Body of pancreas (tissue), 4 donors: ENCODE results near the gene COL4A2. TPM values are rescaled to one million over a fixed set of nuclear protein-coding genes. Genes with fewer than 3 reads are reported as not detected.
A peak's percentile ranks its signal among the peaks of the same experiment; 100 is the strongest.

Source experiments
- ATAC-seq: fragments of 150-250 bp; one replicate; pipeline ENCODE4 v1.9.1; 2016
- DNase-seq, 4 donors: peaks; one replicate each; pipeline ENCODE4 v3.0.0-alpha.2; 2019
- H3K27ac ChIP-seq, 4 donors: fragments of 200-600 bp; sonication (generic); 1 replicate in 3 of 4; 2 replicates in 1 of 4; pipeline versions ENCODE4 v1.5.1 to v1.6.1; 2016 to 2019; ENCODE audit warnings: mild to moderate bottlenecking in 1 of 4, mixed read lengths in 1 of 4, moderate library complexity in 1 of 4
- H3K27me3 ChIP-seq, 2 donors: fragments of 200-600 bp; sonication (generic); one replicate each; pipeline ENCODE4 v1.6.0; 2016; ENCODE audit warnings: mild to moderate bottlenecking in 1 of 2
- H3K36me3 ChIP-seq, 2 donors: fragments of 200-600 bp; sonication (generic); replicated peaks in 1 of 2; 2 replicates each; pipeline ENCODE4 v1.5.1; 2016; ENCODE audit warnings: low read depth in 2 of 2; ENCODE audit not compliant: insufficient read depth in 1 of 2
- H3K4me1 ChIP-seq: fragments of 200-600 bp; sonication (generic); one replicate; pipeline ENCODE4 v1.6.0; 2016
- H3K4me3 ChIP-seq, 2 donors: fragments of 200-600 bp; sonication (generic); 1 replicate in 1 of 2; 2 replicates in 1 of 2; pipeline ENCODE4 v1.5.1; 2016 to 2019
- H3K9me3 ChIP-seq, 3 donors: fragments of 200-600 bp; sonication (generic); 1 replicate in 2 of 3; 2 replicates in 1 of 3; pipeline ENCODE4 v1.5.1; 2016
- CTCF ChIP-seq, 7 experiments: fragments of 450-650 bp in 4 of 7; fragments of 200-600 bp in 3 of 7; sonication (generic) in 3 of 7; IDR thresholded peaks; one replicate each; pipeline ENCODE4 v1.5.1; 2016 to 2019; ENCODE audit warnings: antibody characterized with exemption in 7 of 7
- POLR2A ChIP-seq, 3 donors: fragments of 450-650 bp; IDR thresholded peaks; one replicate each; pipeline ENCODE4 v1.6.1; 2016; ENCODE audit warnings: antibody characterized with exemption in 3 of 3, mild to moderate bottlenecking in 2 of 3
- WGBS, 2 donors: methylation state at CpG; one replicate each; pipeline ENCODE4 v1.1.5; 2017; 5-methylcytosine and 5-hydroxymethylcytosine counted together
- intact Hi-C: fragments of 100-400 bp; cut with DNase I; formaldehyde crosslinking; loops from one replicate; pipeline ENCODE4 v1.15.1; 2023
- total RNA-seq, 2 donors: library from RNA; depleted of rRNA; stranded (reverse); fragments of >200 nt; gene quantifications; one replicate each; pipeline ENCODE4 v1.1.0, GENCODE V29; 2016

COL4A2 gene
- total RNA-seq, 2 donors from 2014 or later = 69.3 to 230 TPM

GRCh38 chr13:110523180-110523579 is 216.1 kb downstream of the COL4A2 start:
- H3K27ac ChIP-seq = peak overlapping the region in 1 of 4 donors; percentile 74
- DNase-seq (no peak), ATAC-seq (no peak)
- H3K27me3 ChIP-seq = no peaks in the 10 kb centered on the region
- intact Hi-C loops = no loop called here
- H3K36me3 ChIP-seq = peaks cover 0 to 11% of the 10 kb centered on the region in 2 donors
- WGBS, 2 donors = 79 to 87% methylated on average over 9 of the region's 9 CpGs
- H3K4me1 ChIP-seq = peaks cover 69% of the 10 kb centered on the region
- no peaks in the 10 kb centered on the region for H3K9me3 ChIP-seq
- H3K4me3 ChIP-seq = no peak overlapping the region
- TF ChIP-seq POLR2A (IDR thresholded peaks at IDR 0.05) = no peak
- no peak for TF ChIP-seq CTCF (IDR thresholded peaks at IDR 0.05)

- H3K27ac ChIP-seq = peak overlapping the region; percentile 62 to 90 (median 68)
- DNase-seq (no peak), ATAC-seq (no peak)
- peaks cover 0 to 11% of the 10 kb centered on the region in 2 donors for H3K36me3 ChIP-seq
- H3K4me3 ChIP-seq = no peak overlapping the region
- TF ChIP-seq CTCF (IDR thresholded peaks at IDR 0.05) (no peak), POLR2A (IDR thresholded peaks at IDR 0.05) (no peak)
- intact Hi-C loops = no loop called here
- peaks cover 77% of the 10 kb centered on the region for H3K4me1 ChIP-seq
- WGBS, 2 donors = 84 to 86% methylated on average over 8 to 16 of the region's 17 CpGs
- no peaks in the 10 kb centered on the region for H3K27me3 ChIP-seq
- no peaks in the 10 kb centered on the region for H3K9me3 ChIP-seq
These were observed 216.9 kb downstream of the COL4A2 start for GRCh38 chr13:110523838-110524540.

- ATAC-seq (peak; percentile 44), DNase-seq (peak; percentile 40 to 67 (median 56))
- H3K9me3 ChIP-seq = no peaks in the 10 kb centered on the region
These were observed 217.6 kb downstream of the COL4A2 start for GRCh38 chr13:110524541-110525257.

More at GRCh38 chr13:110524541-110525257, 217.6 kb downstream of the COL4A2 start:
- Histone ChIP-seq H3K27me3 (no peaks in the 10 kb centered on the region), H3K36me3 (peaks cover 0 to 7% of the 10 kb centered on the region in 2 donors), H3K4me3 (no peak overlapping the region), H3K27ac (peak overlapping the region; percentile 62 to 90 (median 68)), H3K4me1 (peaks cover 84% of the 10 kb centered on the region)
- peak in 2 of 3 donors; percentile 17 to 20 for TF ChIP-seq POLR2A (IDR thresholded peaks at IDR 0.05)
- TF ChIP-seq CTCF (IDR thresholded peaks at IDR 0.05) = no peak
- intact Hi-C loops = no loop called here
- 42 to 43% methylated on average over 12 to 21 of the region's 21 CpGs for WGBS, 2 donors
